HCT116 (cell line): Measurements from ENCODE around the gene TGFBR3. TPM values are rescaled to one million over a fixed set of nuclear protein-coding genes. Genes with fewer than 3 reads are reported as not detected.

Experiments
- ATAC-seq: fragments of 200-7000 bp; cut with Tn5 transposase; 2 replicates; pipeline ENCODE4 v1.9.1; 2020; ENCODE audit warnings: mild to moderate bottlenecking, moderate library complexity
- BruUV-seq: library from RNA; stranded (reverse); fragments of 400-500 nt; replicated peaks from 2 replicates; lab custom pipeline; 2021; lab: Mats Ljungman, UMichigan
- CTCF ChIA-PET: fragments of 300-600 bp; sonication (Branson Sonifier 250); formaldehyde crosslinking; loops from one replicate; lab custom pipeline; 2021; ENCODE audit warnings: antibody characterized with exemption; lab: Charles Lee
- POLR2A ChIA-PET: fragments of 300-600, 350-600 bp; sonication (Branson Sonifier 250); formaldehyde crosslinking; loops from one replicate; lab custom pipeline; 2021; ENCODE audit warnings: antibody characterized with exemption; lab: Charles Lee
- RAD21 ChIA-PET, 2 experiments: fragments of 300-600 bp; sonication (Branson Sonifier 250); formaldehyde crosslinking; loops; one replicate each; lab custom pipeline; 2023; ENCODE audit warnings: low total read pairs in 2 of 2; ENCODE audit not compliant: uncharacterized antibody in 2 of 2, unreplicated experiment in 2 of 2, low non-redundant PET in 1 of 2; lab: Charles Lee
- DNase-seq: peaks from one replicate; pipeline ENCODE4 v3.0.0-alpha.2; 2010; ENCODE audit warnings: low read depth, low spot score
- H2AFZ ChIP-seq: fragments of 200-600 bp; shearing (Covaris generic), sonication (generic); 2 replicates; pipeline ENCODE4 v1.6.1; 2017; ENCODE audit warnings: low read depth, mixed run types, mixed read lengths, antibody characterized with exemption, low read length; ENCODE audit not compliant: poor library complexity, severe bottlenecking
- H3K27ac ChIP-seq: 2 replicates; pipeline ENCODE4 v1.5.1; 2012; ENCODE audit warnings: low read depth, low read length
- H3K27me3 ChIP-seq: fragments of 200-600 bp; sonication (generic); 2 replicates; pipeline ENCODE4 v1.6.1; 2016; ENCODE audit warnings: mixed run types, low read length, mixed read lengths; ENCODE audit not compliant: insufficient read depth
- H3K36me3 ChIP-seq, 2 experiments: fragments of 200-500 bp in 1 of 2; fragments of 200-600 bp in 1 of 2; sonication (Bioruptor generic) in 1 of 2; sonication (generic) in 1 of 2; 2 replicates each; pipeline versions ENCODE4 v1.5.1 to v1.6.1; 2014 to 2016; ENCODE audit warnings: low read length in 2 of 2, inconsistent platforms in 1 of 2, mixed read lengths in 1 of 2, mixed run types in 1 of 2; ENCODE audit not compliant: insufficient read depth in 2 of 2, control insufficient read depth in 1 of 2
- H3K4me1 ChIP-seq, 2 experiments: fragments of 200-600 bp in 1 of 2; sonication (generic) in 1 of 2; 2 replicates each; pipeline versions ENCODE4 v1.5.1 to v1.6.1; 2012 to 2017; ENCODE audit warnings: low read length in 2 of 2, inconsistent platforms in 1 of 2, mild to moderate bottlenecking in 1 of 2, mixed read lengths in 1 of 2, mixed run types in 1 of 2, moderate library complexity in 1 of 2; ENCODE audit not compliant: insufficient read depth in 2 of 2, control insufficient read depth in 1 of 2
- H3K4me2 ChIP-seq: fragments of 200-600 bp; sonication (generic); 2 replicates; pipeline ENCODE4 v1.6.1; 2017; ENCODE audit warnings: mixed run types, low read length, mixed read lengths
- H3K4me3 ChIP-seq, 2 experiments: fragments of 200-600 bp in 1 of 2; sonication (generic) in 1 of 2; replicated peaks in 1 of 2; 2 replicates each; pipeline ENCODE4 v1.5.1; 2011 to 2016; ENCODE audit warnings: low read length in 2 of 2, control low read depth in 1 of 2, low read depth in 1 of 2, mild to moderate bottlenecking in 1 of 2, mixed read lengths in 1 of 2, mixed run types in 1 of 2
- H3K79me2 ChIP-seq: fragments of 200-600 bp; sonication (generic); 2 replicates; pipeline ENCODE4 v1.6.1; 2017; ENCODE audit warnings: mild to moderate bottlenecking, mixed run types, low read length, moderate library complexity, mixed read lengths; ENCODE audit not compliant: insufficient read depth
- H3K9ac ChIP-seq: fragments of 200-600 bp; sonication (generic); 2 replicates; pipeline ENCODE4 v1.6.1; 2016; ENCODE audit warnings: low read length, mixed read lengths
- H3K9me2 ChIP-seq: fragments of 200-600 bp; sonication (generic), shearing (Covaris generic); 2 replicates; pipeline ENCODE4 v1.6.1; 2017; ENCODE audit warnings: mixed run types, mild to moderate bottlenecking, moderate library complexity; ENCODE audit not compliant: insufficient read depth
- H3K9me3 ChIP-seq, 2 experiments: fragments of 200-500 bp in 1 of 2; fragments of 200-600 bp in 1 of 2; sonication (Bioruptor generic) in 1 of 2; sonication (generic) in 1 of 2; 2 replicates each; pipeline ENCODE4 v1.6.1; 2014 to 2017; ENCODE audit warnings: low read length in 2 of 2, mixed read lengths in 2 of 2, inconsistent platforms in 1 of 2, low read depth in 1 of 2, mild to moderate bottlenecking in 1 of 2, mixed run types in 1 of 2, moderate library complexity in 1 of 2; ENCODE audit not compliant: control insufficient read depth in 1 of 2, insufficient read depth in 1 of 2
- H4K20me1 ChIP-seq: fragments of 200-600 bp; sonication (generic), shearing (Covaris generic); 2 replicates; pipeline ENCODE4 v1.6.1; 2017; ENCODE audit warnings: mixed run types, mild to moderate bottlenecking, moderate library complexity; ENCODE audit not compliant: insufficient read depth
- ATF3 ChIP-seq: IDR thresholded peaks from 2 replicates; pipeline ENCODE4 v1.6.1; 2012
- CEBPB ChIP-seq: IDR thresholded peaks from 2 replicates; pipeline ENCODE4 v1.6.1; 2012; ENCODE audit warnings: low read depth
- CTCF ChIP-seq, 3 experiments: fragments of 200-600 bp in 1 of 3; sonication (generic) in 1 of 3; IDR thresholded peaks in 2 of 3; conservative IDR thresholded peaks in 1 of 3; 2 replicates each; pipeline ENCODE4 v1.5.1; 2012 to 2017; ENCODE audit warnings: low read depth in 2 of 3, low read length in 2 of 3, antibody characterized with exemption in 1 of 3, borderline replicate concordance in 1 of 3, control low read depth in 1 of 3, mild to moderate bottlenecking in 1 of 3, mixed read lengths in 1 of 3, mixed run types in 1 of 3, moderate library complexity in 1 of 3; ENCODE audit not compliant: insufficient read depth in 1 of 3
- EGR1 ChIP-seq: IDR thresholded peaks from 2 replicates; pipeline ENCODE4 v1.6.1; 2012; ENCODE audit warnings: low read depth
- ELF1 ChIP-seq: IDR thresholded peaks from 2 replicates; pipeline ENCODE4 v1.6.1; 2012; ENCODE audit warnings: low read depth, borderline replicate concordance
- EZH2 ChIP-seq: fragments of 200-600 bp; sonication (generic); IDR thresholded peaks from 2 replicates; pipeline ENCODE4 v1.6.1; 2017; ENCODE audit warnings: antibody characterized with exemption, mixed run types
- EZH2phosphoT487 ChIP-seq: fragments of 200-600 bp; IDR thresholded peaks from 2 replicates; pipeline ENCODE4 v1.6.1; 2018; ENCODE audit warnings: antibody characterized with exemption, borderline replicate concordance
- FOSL1 ChIP-seq: IDR thresholded peaks from 2 replicates; pipeline ENCODE4 v1.6.1; 2012; ENCODE audit warnings: low read depth
- JUND ChIP-seq: IDR thresholded peaks from 2 replicates; pipeline ENCODE4 v1.6.1; 2012
- MAX ChIP-seq: IDR thresholded peaks from 2 replicates; pipeline ENCODE4 v1.6.1; 2012
- POLR2AphosphoS5 ChIP-seq: IDR thresholded peaks from 2 replicates; pipeline ENCODE4 v1.6.1; 2011; ENCODE audit warnings: mild to moderate bottlenecking, low read depth, low read length, moderate library complexity
- RAD21 ChIP-seq: IDR thresholded peaks from 2 replicates; pipeline ENCODE4 v1.6.1; 2012; ENCODE audit warnings: low read depth, mild to moderate bottlenecking
- SIN3A ChIP-seq: IDR thresholded peaks from 2 replicates; pipeline ENCODE4 v1.6.1; 2012; ENCODE audit warnings: low read depth
- SP1 ChIP-seq: IDR thresholded peaks from 2 replicates; pipeline ENCODE4 v1.6.1; 2012; ENCODE audit warnings: low read depth
- SRF ChIP-seq: IDR thresholded peaks from 2 replicates; pipeline ENCODE4 v1.6.1; 2012; ENCODE audit warnings: low read depth
- TCF7L2 ChIP-seq: IDR thresholded peaks from 2 replicates; pipeline ENCODE4 v1.7.0; 2011; ENCODE audit warnings: borderline replicate concordance, inconsistent platforms; ENCODE audit not compliant: insufficient read depth, insufficient read length; ENCODE audit errors: extremely low read depth
- ZNF274 ChIP-seq: fragments of 200-500 bp; sonication (Bioruptor generic); IDR thresholded peaks from 2 replicates; pipeline ENCODE4 v1.6.1; 2014; ENCODE audit warnings: mild to moderate bottlenecking, low read depth, low read length, inconsistent platforms
- intact Hi-C: fragments of 100-400 bp; cut with micrococcal nuclease; formaldehyde crosslinking; loops from 2 replicates; pipeline ENCODE4 v1.10.0; 2022
- total RNA-seq: library from RNA; stranded (reverse); gene quantifications from one replicate; pipeline ENCODE4 v1.2.1, GENCODE V29; 2021; ENCODE audit not compliant: unreplicated experiment
- TF ChIP-seq, protein P1 (sequence below): IDR thresholded peaks from 2 replicates; pipeline ENCODE4 v1.6.1; 2011; ENCODE audit warnings: mild to moderate bottlenecking, low read length, moderate library complexity; ENCODE audit not compliant: insufficient replicate concordance; ENCODE audit errors: extremely low read depth

TGFBR3 gene
- total RNA-seq, 1 experiment from 2014 or later, result 7.1 TPM

DNA sequence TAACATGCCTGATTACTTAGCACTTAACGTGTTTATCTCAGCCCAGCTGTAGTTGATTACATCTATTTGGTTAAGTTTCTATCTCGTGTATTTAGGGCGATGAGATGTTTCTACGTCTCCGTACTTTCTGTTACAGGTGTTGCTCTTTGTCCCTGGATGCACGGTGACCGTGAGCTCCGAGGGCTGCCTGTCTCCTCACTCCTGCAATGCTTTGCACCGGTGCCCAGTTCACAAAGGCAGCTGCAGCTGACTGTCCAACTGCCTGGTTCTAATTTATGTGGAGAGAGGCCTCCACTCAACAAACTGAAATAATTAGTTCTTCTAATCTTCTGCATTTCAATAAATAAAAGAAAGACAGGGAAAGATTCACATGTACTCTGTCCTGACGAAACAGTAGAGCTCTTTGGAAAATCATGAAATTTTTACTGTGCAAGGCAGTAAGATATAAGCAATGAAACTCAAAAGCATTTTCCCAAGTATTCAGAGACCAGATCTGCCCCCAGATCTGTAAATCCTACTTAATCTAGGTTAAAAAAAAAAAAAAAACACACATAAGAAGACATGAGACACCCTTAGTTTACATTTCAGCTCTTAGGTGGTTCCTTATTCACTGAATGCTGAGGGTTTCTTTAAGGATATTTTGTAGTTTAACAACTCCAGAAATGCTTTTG is 108.2 kb downstream of the TGFBR3 start:
- CTCF ChIA-PET, result no interaction called here
- ATAC-seq (no peak), DNase-seq (no peak)
- H4K20me1 ChIP-seq, result no peaks in the 10 kb centered on the region
- H3K9ac ChIP-seq, result no peak overlapping the region
- H2AFZ ChIP-seq, result no peak overlapping the region
- no peak overlapping the region for H3K27ac ChIP-seq
- RAD21 ChIA-PET, result no interaction called here
- no peak overlapping the region for H3K4me3 ChIP-seq
- TF ChIP-seq SIN3A, result no peak
- no peak for TF ChIP-seq POLR2AphosphoS5
- TF ChIP-seq SRF, result no peak
- TF ChIP-seq ELF1, result no peak
- no peak for TF ChIP-seq EZH2
- no peak for TF ChIP-seq EZH2phosphoT487
- TF ChIP-seq ATF3, result no peak
- TF ChIP-seq JUND, result no peak
- no peak for TF ChIP-seq TCF7L2
- no peak for TF ChIP-seq FOSL1
- no peak for TF ChIP-seq CEBPB
- TF ChIP-seq, protein P1, sequence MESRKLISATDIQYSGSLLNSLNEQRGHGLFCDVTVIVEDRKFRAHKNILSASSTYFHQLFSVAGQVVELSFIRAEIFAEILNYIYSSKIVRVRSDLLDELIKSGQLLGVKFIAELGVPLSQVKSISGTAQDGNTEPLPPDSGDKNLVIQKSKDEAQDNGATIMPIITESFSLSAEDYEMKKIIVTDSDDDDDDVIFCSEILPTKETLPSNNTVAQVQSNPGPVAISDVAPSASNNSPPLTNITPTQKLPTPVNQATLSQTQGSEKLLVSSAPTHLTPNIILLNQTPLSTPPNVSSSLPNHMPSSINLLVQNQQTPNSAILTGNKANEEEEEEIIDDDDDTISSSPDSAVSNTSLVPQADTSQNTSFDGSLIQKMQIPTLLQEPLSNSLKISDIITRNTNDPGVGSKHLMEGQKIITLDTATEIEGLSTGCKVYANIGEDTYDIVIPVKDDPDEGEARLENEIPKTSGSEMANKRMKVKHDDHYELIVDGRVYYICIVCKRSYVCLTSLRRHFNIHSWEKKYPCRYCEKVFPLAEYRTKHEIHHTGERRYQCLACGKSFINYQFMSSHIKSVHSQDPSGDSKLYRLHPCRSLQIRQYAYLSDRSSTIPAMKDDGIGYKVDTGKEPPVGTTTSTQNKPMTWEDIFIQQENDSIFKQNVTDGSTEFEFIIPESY, result no peak
- TF ChIP-seq SP1, result no peak
- TF ChIP-seq CTCF (IDR thresholded peaks at IDR 0.05 in 2 of 3, conservative IDR thresholded peaks at IDR 0.05 in 1 of 3; ENCODE audit: borderline replicate concordance in 1 of 3, insufficient read depth in 1 of 3, low read depth in 2 of 3, low read length in 2 of 3), result no peak
- no peak for TF ChIP-seq EGR1
- no peak for TF ChIP-seq MAX
- TF ChIP-seq RAD21, result no peak
- TF ChIP-seq ZNF274, result no peak
- no peaks in the 10 kb centered on the region for H3K36me3 ChIP-seq
- H3K79me2 ChIP-seq, result no peaks in the 10 kb centered on the region
- H3K27me3 ChIP-seq, result no peaks in the 10 kb centered on the region
- no peaks in the 10 kb centered on the region for H3K4me1 ChIP-seq
- no TSS peak for BruUV-seq
- intact Hi-C loops, result no loop called here
- POLR2A ChIA-PET, result no interaction called here
- no peaks in the 10 kb centered on the region for H3K9me2 ChIP-seq
- no peaks in the 10 kb centered on the region for H3K9me3 ChIP-seq
- H3K4me2 ChIP-seq, result no peak overlapping the region
